Stomach (tissue), 9 donors: Measurements from ENCODE around the gene CCL21. TPM values are rescaled to one million over a fixed set of nuclear protein-coding genes. Genes with fewer than 3 reads are reported as not detected.

Source experiments
- DNase-seq, 2 donors: peaks; one replicate each; pipeline versions ENCODE4 v3.0.0 to v3.0.0-alpha.2; 2013 to 2019
- H3K27ac ChIP-seq, 5 donors: fragments of 200-600 bp in 4 of 5; sonication (generic) in 4 of 5; one replicate each; pipeline ENCODE4 v1.5.1; 2013 to 2019; ENCODE audit warnings: mild to moderate bottlenecking in 1 of 5, moderate library complexity in 1 of 5
- H3K27me3 ChIP-seq, 3 donors: fragments of 200-600 bp; sonication (generic); one replicate each; pipeline ENCODE4 v1.5.1; 2017 to 2019; ENCODE audit warnings: mixed run types in 1 of 3
- H3K36me3 ChIP-seq, 4 donors: fragments of 200-600 bp; sonication (generic); 1 replicate in 3 of 4; 2 replicates in 1 of 4; pipeline ENCODE4 v1.5.1; 2016 to 2019
- H3K4me1 ChIP-seq, 4 donors: fragments of 200-600 bp; sonication (generic); one replicate each; pipeline ENCODE4 v1.5.1; 2016 to 2019
- H3K4me3 ChIP-seq, 4 donors: fragments of 200-600 bp; sonication (generic) in 3 of 4; one replicate each; pipeline ENCODE4 v1.5.1; 2016 to 2019; ENCODE audit warnings: mild to moderate bottlenecking in 1 of 4
- H3K9me3 ChIP-seq, 4 donors: fragments of 200-600 bp; sonication (generic); one replicate each; pipeline ENCODE4 v1.5.1; 2016 to 2019
- CTCF ChIP-seq, 7 experiments: fragments of 450-650 bp in 4 of 7; fragments of 200-600 bp in 3 of 7; sonication (generic) in 3 of 7; IDR thresholded peaks; one replicate each; pipeline ENCODE4 v1.5.1; 2016 to 2019; ENCODE audit warnings: antibody characterized with exemption in 7 of 7, control low read depth in 2 of 7, mild to moderate bottlenecking in 1 of 7
- EP300 ChIP-seq: sonication (generic); formaldehyde crosslinking; IDR thresholded peaks from one replicate; pipeline ENCODE4 v1.6.1; 2017; ENCODE audit warnings: antibody characterized with exemption
- POLR2A ChIP-seq, 4 donors: fragments of 450-650 bp; IDR thresholded peaks; one replicate each; pipeline ENCODE4 v1.6.1; 2016; ENCODE audit warnings: antibody characterized with exemption in 4 of 4, control low read depth in 2 of 4, mild to moderate bottlenecking in 1 of 4, moderate library complexity in 1 of 4
- POLR2AphosphoS5 ChIP-seq, 3 donors: sonication (generic); formaldehyde crosslinking; IDR thresholded peaks; one replicate each; pipeline ENCODE4 v1.6.1; 2016; ENCODE audit warnings: antibody characterized with exemption in 3 of 3
- WGBS, 5 donors: extraction: QIAGEN DNeasy Blood & Tissue Kit in 3 of 5; methylation state at CpG; one replicate each; pipeline versions ENCODE4 v1.1.5 to v1.1.7; 2013 to 2018; 5-methylcytosine and 5-hydroxymethylcytosine counted together
- intact Hi-C: fragments of 100-400 bp; cut with DNase I; formaldehyde crosslinking; loops from one replicate; pipeline ENCODE4 v1.15.1; 2023; ENCODE audit warnings: low total_unique reads
- polyA plus RNA-seq, 3 donors: library from polyadenylated mRNA; stranded (reverse); fragments of 200-250 nt; gene quantifications; one replicate each; pipeline ENCODE4 v1.2.3, GENCODE V29; 2013
- total RNA-seq, 5 donors: library from RNA; depleted of rRNA; stranded (reverse); fragments of >200 nt; gene quantifications; one replicate each; pipeline versions ENCODE4 v1.1.0 to v1.2.3, GENCODE V29; 2014 to 2016
- donor health status: healthy with polysubstance abuse.
- donor health status: Bipolar disorder and iron deficiency.
- donor health status: healthy.

Gene CCL21
- total and polyA plus RNA-seq, 8 donors: 1.7 to 51.3 (median 23.4) TPM; not detected in 1

- no peak for DNase-seq
- no peaks in the 10 kb centered on the region for H3K9me3 ChIP-seq
- TF ChIP-seq POLR2AphosphoS5 (IDR thresholded peaks at IDR 0.05): no peak
- TF ChIP-seq EP300: no peak
- no peak for TF ChIP-seq POLR2A (IDR thresholded peaks at IDR 0.05)
- no peak for TF ChIP-seq CTCF (IDR thresholded peaks at IDR 0.05)
- H3K4me1 ChIP-seq: peaks cover 0 to 14% (median 7%) of the 10 kb centered on the region in 4 donors
- 73 to 90% (median 82%) methylated on average over 4 of the region's 4 CpGs for WGBS, 5 donors
- H3K4me3 ChIP-seq: no peak overlapping the region
- no peaks in the 10 kb centered on the region for H3K27me3 ChIP-seq
- intact Hi-C loops: no loop called here
- peak overlapping the region in 1 of 5 donors; percentile 4 for H3K27ac ChIP-seq
- H3K36me3 ChIP-seq: peaks cover 0 to 12% (median 4%) of the 10 kb centered on the region in 4 donors
Measured at GRCh38 chr9:34685591-34685990, 24.3 kb downstream of the CCL21 start.

- no peaks in the 10 kb centered on the region for H3K9me3 ChIP-seq
- peaks cover 0 to 14% (median 6%) of the 10 kb centered on the region in 4 donors for H3K4me1 ChIP-seq
- intact Hi-C loops: no loop called here
- H3K4me3 ChIP-seq: no peak overlapping the region
- no peaks in the 10 kb centered on the region for H3K27me3 ChIP-seq
- H3K36me3 ChIP-seq: peaks cover 0 to 12% (median 4%) of the 10 kb centered on the region in 4 donors
- TF ChIP-seq CTCF (IDR thresholded peaks at IDR 0.05) (no peak), POLR2A (IDR thresholded peaks at IDR 0.05) (no peak), EP300 (no peak), POLR2AphosphoS5 (IDR thresholded peaks at IDR 0.05) (no peak)
- no peak for DNase-seq
- no peak overlapping the region for H3K27ac ChIP-seq
- WGBS, 5 donors: 87 to 96% (median 94%) methylated on average over 4 of the region's 4 CpGs
Measured at GRCh38 chr9:34684816-34685215, 25.1 kb downstream of the CCL21 start.

- no peaks in the 10 kb centered on the region for H3K27me3 ChIP-seq
- WGBS, 5 donors: 81 to 93% (median 88%) methylated on average over 4 of the region's 4 CpGs
- no peak overlapping the region for H3K27ac ChIP-seq
- no peak for DNase-seq
- H3K9me3 ChIP-seq: no peaks in the 10 kb centered on the region
- TF ChIP-seq POLR2A (IDR thresholded peaks at IDR 0.05) (no peak), EP300 (no peak), CTCF (IDR thresholded peaks at IDR 0.05) (no peak), POLR2AphosphoS5 (IDR thresholded peaks at IDR 0.05) (no peak)
- intact Hi-C loops: no loop called here
- peaks cover 0 to 14% (median 6%) of the 10 kb centered on the region in 4 donors for H3K4me1 ChIP-seq
- H3K36me3 ChIP-seq: peaks cover 0 to 12% (median 4%) of the 10 kb centered on the region in 4 donors
- no peak overlapping the region for H3K4me3 ChIP-seq
Measured at GRCh38 chr9:34684145-34684544, 25.8 kb downstream of the CCL21 start.

- Histone ChIP-seq H3K36me3 (peaks cover 0 to 2% (median 0%) of the 10 kb centered on the region in 4 donors), H3K27ac (no peak overlapping the region), H3K4me3 (no peak overlapping the region), H3K4me1 (no peaks in the 10 kb centered on the region), H3K9me3 (no peaks in the 10 kb centered on the region), H3K27me3 (no peaks in the 10 kb centered on the region)
- 95 to 100% (median 100%) methylated on average over 2 of the region's 2 CpGs for WGBS, 5 donors
- TF ChIP-seq CTCF (IDR thresholded peaks at IDR 0.05) (no peak), EP300 (no peak), POLR2AphosphoS5 (IDR thresholded peaks at IDR 0.05) (no peak), POLR2A (IDR thresholded peaks at IDR 0.05) (no peak)
- intact Hi-C loops: no loop called here
- no peak for DNase-seq
Measured at GRCh38 chr9:34675869-34676268, 34.1 kb downstream of the CCL21 start.
